ENCODE measurements around the gene ATP1A3.

ATP1A3 gene

GRCh38 chr19:41988947-41989346, 5.1 kb downstream of the ATP1A3 start:
- Histone ChIP-seq H3K79me2 (ENCODE audit: low read length) (no peaks in the 10 kb centered on the region), H3K4me1 (ENCODE audit: low read length) (no peaks in the 10 kb centered on the region), H3K27ac (ENCODE audit: low read length) (no peak overlapping the region), H2AFZ (ENCODE audit: low read length) (no peak overlapping the region), H3K9ac (ENCODE audit: low read length) (no peak overlapping the region), H3F3A (ENCODE audit: insufficient read depth, low read length) (no peaks in the 10 kb centered on the region), H3K4me2 (ENCODE audit: low read depth, low read length) (no peak overlapping the region), H3K27me3 (replicated peaks; ENCODE audit: insufficient read depth, low read length) (peaks cover 79% of the 10 kb centered on the region), H3K4me3 (ENCODE audit: low read length) (no peak overlapping the region), H4K20me1 (ENCODE audit: insufficient read depth, low read length) (no peaks in the 10 kb centered on the region), H3K9me3 (replicated peaks; ENCODE audit: insufficient read depth, low read length) (no peaks in the 10 kb centered on the region), H3K9me2 (replicated peaks; ENCODE audit: insufficient read depth, low read length) (no peaks in the 10 kb centered on the region), H3K36me3 (replicated peaks; ENCODE audit: insufficient read depth, low read length) (no peaks in the 10 kb centered on the region)
- TF ChIP-seq CTCF (IDR thresholded peaks at IDR 0.05; ENCODE audit: low read length) (no peak), EZH2phosphoT487 (IDR thresholded peaks at IDR 0.05; ENCODE audit: low read length) (no peak), EZH2 (optimal IDR thresholded peaks at IDR 0.05; ENCODE audit: low read depth, low read length) (no peak)
- DNase-seq, result no peak

- no peak for DNase-seq
- TF ChIP-seq EZH2 (optimal IDR thresholded peaks at IDR 0.05; ENCODE audit: low read depth, low read length), result no peak
- no peak for TF ChIP-seq EZH2phosphoT487 (IDR thresholded peaks at IDR 0.05; ENCODE audit: low read length)
- TF ChIP-seq CTCF (IDR thresholded peaks at IDR 0.05; ENCODE audit: low read length), result no peak
- H3F3A ChIP-seq (ENCODE audit: insufficient read depth, low read length), result no peaks in the 10 kb centered on the region
- H3K9me3 ChIP-seq (replicated peaks; ENCODE audit: insufficient read depth, low read length), result no peaks in the 10 kb centered on the region
- no peak overlapping the region for H3K4me3 ChIP-seq (ENCODE audit: low read length)
- H3K36me3 ChIP-seq (replicated peaks; ENCODE audit: insufficient read depth, low read length), result no peaks in the 10 kb centered on the region
- no peaks in the 10 kb centered on the region for H3K79me2 ChIP-seq (ENCODE audit: low read length)
- H3K9me2 ChIP-seq (replicated peaks; ENCODE audit: insufficient read depth, low read length), result no peaks in the 10 kb centered on the region
- no peak overlapping the region for H3K9ac ChIP-seq (ENCODE audit: low read length)
- no peaks in the 10 kb centered on the region for H3K4me1 ChIP-seq (ENCODE audit: low read length)
- H3K27me3 ChIP-seq (replicated peaks; ENCODE audit: insufficient read depth, low read length), result peaks cover 76% of the 10 kb centered on the region
- no peak overlapping the region for H3K27ac ChIP-seq (ENCODE audit: low read length)
- no peak overlapping the region for H2AFZ ChIP-seq (ENCODE audit: low read length)
- no peak overlapping the region for H3K4me2 ChIP-seq (ENCODE audit: low read depth, low read length)
- no peaks in the 10 kb centered on the region for H4K20me1 ChIP-seq (ENCODE audit: insufficient read depth, low read length)
These were observed 6.7 kb downstream of the ATP1A3 start for GRCh38 chr19:41987141-41987860.

GRCh38 chr19:41984961-41985360, 9.1 kb downstream of the ATP1A3 start:
- Histone ChIP-seq H2AFZ (ENCODE audit: low read length) (no peak overlapping the region), H3K36me3 (replicated peaks; ENCODE audit: insufficient read depth, low read length) (no peaks in the 10 kb centered on the region), H3F3A (ENCODE audit: insufficient read depth, low read length) (no peaks in the 10 kb centered on the region), H3K9ac (ENCODE audit: low read length) (no peak overlapping the region), H3K79me2 (ENCODE audit: low read length) (no peaks in the 10 kb centered on the region), H3K9me2 (replicated peaks; ENCODE audit: insufficient read depth, low read length) (no peaks in the 10 kb centered on the region), H3K9me3 (replicated peaks; ENCODE audit: insufficient read depth, low read length) (no peaks in the 10 kb centered on the region), H4K20me1 (ENCODE audit: insufficient read depth, low read length) (no peaks in the 10 kb centered on the region), H3K4me3 (ENCODE audit: low read length) (no peak overlapping the region), H3K27ac (ENCODE audit: low read length) (no peak overlapping the region), H3K4me2 (ENCODE audit: low read depth, low read length) (no peak overlapping the region), H3K4me1 (ENCODE audit: low read length) (no peaks in the 10 kb centered on the region), H3K27me3 (replicated peaks; ENCODE audit: insufficient read depth, low read length) (peaks cover 86% of the 10 kb centered on the region)
- DNase-seq, result no peak
- no peak for TF ChIP-seq EZH2phosphoT487 (IDR thresholded peaks at IDR 0.05; ENCODE audit: low read length)
- no peak for TF ChIP-seq EZH2 (optimal IDR thresholded peaks at IDR 0.05; ENCODE audit: low read depth, low read length)
- no peak for TF ChIP-seq CTCF (IDR thresholded peaks at IDR 0.05; ENCODE audit: low read length)
